H1 (cell line): ENCODE results near the gene TGOLN2. TPM values are rescaled to one million over a fixed set of nuclear protein-coding genes. Genes with fewer than 3 reads are reported as not detected.

ENCODE experiments used
- CHD1 ChIP-seq: IDR thresholded peaks from 2 replicates; pipeline ENCODE4 v1.6.1; 2012; ENCODE audit warnings: low read depth, low read length, improper control_type of control experiment
- EP300 ChIP-seq, 2 experiments: IDR thresholded peaks; 1 replicate in 1 of 2; 2 replicates in 1 of 2; pipeline ENCODE4 v1.6.1; 2011 to 2012; ENCODE audit warnings: low read depth in 2 of 2, low read length in 2 of 2, mild to moderate bottlenecking in 2 of 2, borderline replicate concordance in 1 of 2, inconsistent platforms in 1 of 2, moderate library complexity in 1 of 2
- POU5F1 ChIP-seq: IDR thresholded peaks from 2 replicates; pipeline ENCODE4 v1.6.1; 2011; ENCODE audit warnings: low read depth, mild to moderate bottlenecking, low read length, moderate library complexity
- RFX5 ChIP-seq: IDR thresholded peaks from 2 replicates; pipeline ENCODE4 v1.6.1; 2011; ENCODE audit warnings: low read depth, low read length, improper control_type of control experiment, borderline replicate concordance
- polyA plus RNA-seq, 7 experiments: library from polyadenylated mRNA; depleted of rRNA in 3 of 7; stranded (reverse) in 5 of 7; unstranded in 2 of 7; fragments of >200 nt in 5 of 7; fragments of 200-250 nt in 2 of 7; gene quantifications; 1 replicate in 5 of 7; 2 replicates in 1 of 7; 4 replicates in 1 of 7; pipeline versions ENCODE4 v1.2.1 to v1.2.3, GENCODE V29; 2011 to 2013; ENCODE audit warnings: missing spikeins in 2 of 7, mixed read lengths in 2 of 7
- total RNA-seq: library from RNA; stranded (reverse); fragmentation: NEBNext Ultra II Directional; extraction: Animal tissue kit (Norgen Biotek cat#: 25700); gene quantifications from 2 replicates; pipeline ENCODE4 v1.2.1, GENCODE V29; 2021

TGOLN2 gene
- total and polyA plus RNA-seq, 2 of the 8 experiments (the other 6 are each of a cell fraction or from before 2014, with no cell fraction given): 33.9 to 38.9 TPM

- TF ChIP-seq CHD1 (no peak), RFX5 (no peak), EP300 (IDR thresholded peaks at IDR 0.05; ENCODE audit: borderline replicate concordance in 1 of 2, low read depth in 2 of 2, low read length in 2 of 2) (no peak), POU5F1 (no peak)
These were observed 19.8 kb upstream of the TGOLN2 start (continued) for GRCh38 chr2:85347599-85347998.
